Mucosa of descending colon (tissue), 3 donors: Measurements from ENCODE around the gene ZNF555. TPM values are rescaled to one million over a fixed set of nuclear protein-coding genes. Genes with fewer than 3 reads are reported as not detected.

Source experiments
- ATAC-seq: fragments of 200-7000 bp; cut with Tn5 transposase; one replicate; pipeline ENCODE4 v1.9.1; 2020; ENCODE audit warnings: mild to moderate bottlenecking, moderate library complexity
- DNase-seq, 3 donors: peaks; one replicate each; pipeline ENCODE4 v3.0.0-alpha.2; 2020
- H3K36me3 ChIP-seq: fragments of 200-600 bp; one replicate; pipeline ENCODE4 v1.8.0; 2021; ENCODE audit warnings: low read depth, mild to moderate bottlenecking
- H3K4me1 ChIP-seq: fragments of 200-600 bp; one replicate; pipeline ENCODE4 v1.8.0; 2021; ENCODE audit warnings: low read depth, mild to moderate bottlenecking
- H3K4me3 ChIP-seq: fragments of 200-600 bp; one replicate; pipeline ENCODE4 v1.8.0; 2021; ENCODE audit warnings: mild to moderate bottlenecking
- H3K9me3 ChIP-seq: fragments of 200-600 bp; one replicate; pipeline ENCODE4 v1.8.0; 2021; ENCODE audit warnings: mild to moderate bottlenecking
- CTCF ChIP-seq: fragments of 200-600 bp; IDR thresholded peaks from one replicate; pipeline ENCODE4 v1.8.0; 2022; ENCODE audit warnings: antibody characterized with exemption, mild to moderate bottlenecking
- intact Hi-C, 2 donors: fragments of 100-400 bp; cut with DNase I in 1 of 2; cut with micrococcal nuclease in 1 of 2; formaldehyde crosslinking; loops; one replicate each; pipeline versions ENCODE4 v1.11.0 to v1.11.1; 2022; cut with DNase I, micrococcal nuclease
- total RNA-seq, 3 donors: library from RNA; stranded (reverse); fragmentation: NEBNext Ultra II Directional in 2 of 3; extraction: Animal tissue kit (Norgen Biotek cat#: 25700) in 2 of 3; gene quantifications; one replicate each; pipeline versions ENCODE4 v1.2.1 to v1.2.4, GENCODE V29; 2021 to 2023
- donor health status: DM: no; HTN: no; CAD: no; lungs with moderate emphysema.
- donor health status: DM: no; HTN: no; CAD: no.
- donor health status: DM: no; HTN: yes; CAD: no.

Gene ZNF555
- total RNA-seq, 3 donors from 2014 or later, result 3.0 to 8.4 (median 4.8) TPM

GRCh38 chr19:2812414-2813234, 28.7 kb upstream of the ZNF555 start:
- peaks cover 17% of the 10 kb centered on the region for H3K4me1 ChIP-seq
- no peak for ATAC-seq
- DNase-seq, result no peak
- H3K4me3 ChIP-seq, result no peak overlapping the region
- no peaks in the 10 kb centered on the region for H3K36me3 ChIP-seq
- intact Hi-C loops, result no loop called here
- no peaks in the 10 kb centered on the region for H3K9me3 ChIP-seq
- no peak for TF ChIP-seq CTCF

- no peaks in the 10 kb centered on the region for H3K9me3 ChIP-seq
- DNase-seq (peak in 1 of 3 donors; percentile 16), ATAC-seq (no peak)
- peaks cover 17% of the 10 kb centered on the region for H3K4me1 ChIP-seq
- H3K36me3 ChIP-seq, result no peaks in the 10 kb centered on the region
- intact Hi-C loops, result no loop called here
- no peak overlapping the region for H3K4me3 ChIP-seq
- no peak for TF ChIP-seq CTCF
These were observed 27.8 kb upstream of the ZNF555 start for GRCh38 chr19:2813235-2814160.

GRCh38 chr19:2814426-2814825, 26.8 kb upstream of the ZNF555 start:
- ATAC-seq, result no peak
- H3K4me1 ChIP-seq, result peaks cover 17% of the 10 kb centered on the region
- no peak for DNase-seq
- H3K36me3 ChIP-seq, result no peaks in the 10 kb centered on the region
- intact Hi-C loops, result no loop called here
- no peaks in the 10 kb centered on the region for H3K9me3 ChIP-seq
- H3K4me3 ChIP-seq, result no peak overlapping the region
- no peak for TF ChIP-seq CTCF

- no peaks in the 10 kb centered on the region for H3K9me3 ChIP-seq
- H3K36me3 ChIP-seq, result no peaks in the 10 kb centered on the region
- no peak for TF ChIP-seq CTCF
- DNase-seq (peak in 1 of 3 donors; percentile 14), ATAC-seq (no peak)
- intact Hi-C loops, result no loop called here
- no peak overlapping the region for H3K4me3 ChIP-seq
- peaks cover 17% of the 10 kb centered on the region for H3K4me1 ChIP-seq
These were observed 26.1 kb upstream of the ZNF555 start for GRCh38 chr19:2815191-2815614.

- H3K4me1 ChIP-seq, result peaks cover 20% of the 10 kb centered on the region
- no peak overlapping the region for H3K4me3 ChIP-seq
- TF ChIP-seq CTCF, result no peak
- ATAC-seq (no peak), DNase-seq (peak in 1 of 3 donors; percentile 16)
- H3K36me3 ChIP-seq, result no peaks in the 10 kb centered on the region
- no peaks in the 10 kb centered on the region for H3K9me3 ChIP-seq
- intact Hi-C loops, result no loop called here
These were observed 25.4 kb upstream of the ZNF555 start for GRCh38 chr19:2815923-2816322.
